GM21423 (cell line): ENCODE results near the gene NUP210L.
A peak's percentile ranks its signal among the peaks of the same experiment; 100 is the strongest.
"Not testable (repeated sequence)": the region's sequence is repeated elsewhere in the genome, so short reads cannot be mapped to it uniquely, and the experiment has no call there.

Experiments
- ATAC-seq: cut with Tn5 transposase; IDR thresholded peaks from one replicate; pipeline ENCODE4 v1.9.1; 2021; ENCODE audit warnings: mild to moderate bottlenecking, moderate library complexity; ENCODE audit not compliant: unreplicated experiment

Gene NUP210L

DNA sequence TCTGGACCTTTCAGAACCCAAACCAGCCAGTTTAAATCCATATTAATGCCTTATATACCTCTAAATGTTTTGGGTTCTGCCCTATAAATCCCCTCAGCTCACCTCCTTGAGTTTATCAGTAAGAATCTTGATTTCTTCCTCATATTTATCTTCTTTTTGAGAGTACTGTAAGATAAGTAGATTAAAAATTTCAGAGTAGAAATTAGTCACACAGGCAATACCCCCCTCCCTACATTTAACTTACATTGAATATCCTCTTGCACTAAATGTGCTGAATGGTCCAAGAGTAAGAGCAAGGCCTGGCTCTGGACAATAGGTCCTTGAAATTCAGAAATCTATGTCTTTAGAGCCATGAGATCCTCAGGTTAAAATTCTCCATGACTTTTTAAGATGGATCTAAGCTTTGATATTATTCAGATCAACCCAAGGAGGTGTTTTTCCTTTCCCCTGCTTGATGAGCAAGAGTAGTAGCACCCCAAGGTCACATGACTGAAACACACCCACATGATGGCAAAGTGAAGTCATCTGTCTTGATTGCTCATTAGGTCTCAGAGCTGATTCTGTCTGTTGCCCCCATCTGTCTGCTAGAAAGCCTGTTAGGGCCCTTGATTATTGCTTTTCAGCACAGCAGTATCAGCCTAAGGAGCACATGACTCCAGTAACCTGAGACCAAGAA is 15.8 kb upstream of the NUP210L start:
- ATAC-seq, result no peak

DNA sequence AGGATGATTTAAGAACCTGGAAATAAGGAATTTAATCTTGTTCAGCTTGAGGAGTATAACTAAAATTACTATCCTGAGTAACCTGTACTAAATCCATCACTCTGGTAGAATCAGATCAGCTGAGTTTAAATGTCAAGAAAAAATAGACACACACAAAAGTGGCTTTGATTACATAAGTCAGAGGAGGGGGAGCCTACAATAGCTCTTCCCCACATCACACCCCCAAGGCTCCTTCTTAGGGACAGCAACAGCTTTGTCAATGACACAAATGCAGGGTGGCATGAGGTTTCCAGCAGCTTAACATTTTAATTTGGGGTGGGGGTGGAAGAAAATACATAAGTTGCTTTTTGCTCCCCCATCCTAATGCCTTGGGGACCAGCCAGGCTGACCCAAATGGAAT is 12.6 kb upstream of the NUP210L start:
- ATAC-seq, result no peak

GRCh38 chr1:154166207-154166606 is 11.3 kb upstream of the NUP210L start:
- ATAC-seq, result no peak

GRCh38 chr1:154159554-154159953 is 4.7 kb upstream of the NUP210L start:
- no peak for ATAC-seq

GRCh38 chr1:154158307-154159125 is 3.6 kb upstream of the NUP210L start:
- no peak for ATAC-seq

GRCh38 chr1:154157520-154158306 is 2.8 kb upstream of the NUP210L start:
- peak; percentile 74 for ATAC-seq

- no peak for ATAC-seq
These were observed 378 bp upstream of the NUP210L start for GRCh38 chr1:154155251-154155650.

DNA sequence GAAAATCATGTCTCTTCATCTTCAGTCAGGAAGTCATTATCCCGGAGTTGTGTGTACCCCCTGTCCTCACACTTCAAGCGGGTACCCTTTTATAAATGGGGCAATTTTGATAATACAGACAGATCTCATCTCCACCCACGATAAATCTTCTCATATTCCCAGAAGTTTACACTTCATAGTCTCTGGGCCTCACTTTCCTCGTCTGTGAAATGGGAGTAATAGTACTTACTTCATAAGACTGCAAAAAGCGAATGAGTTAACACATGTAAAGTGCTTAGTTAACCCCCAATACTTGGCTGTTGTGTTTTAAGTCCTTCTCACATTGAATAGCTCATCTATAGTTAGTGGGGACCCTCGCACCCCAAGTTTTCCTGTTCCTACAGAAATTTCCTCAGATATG is 820 bp downstream of the NUP210L start:
- ATAC-seq, result no peak

DNA sequence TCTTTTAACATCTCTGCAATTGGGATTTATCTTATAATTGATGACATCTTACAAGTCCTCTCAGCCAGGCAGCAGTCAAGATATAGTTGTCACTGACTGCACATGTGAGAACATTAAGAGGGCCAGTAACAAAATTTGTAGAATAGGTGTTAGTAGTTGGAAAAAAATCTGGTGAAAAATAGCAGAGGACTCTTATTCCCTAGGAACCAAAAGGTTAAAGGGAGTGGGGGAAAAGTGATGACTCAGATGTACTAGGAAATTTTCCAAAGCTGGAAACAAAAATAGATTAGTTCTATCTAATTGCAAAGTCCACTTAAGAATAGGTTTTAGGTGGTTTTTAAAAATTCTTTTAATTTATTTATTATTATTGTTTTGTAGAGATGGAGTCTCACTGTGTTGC is 3.6 kb downstream of the NUP210L start:
- ATAC-seq, result no peak

DNA sequence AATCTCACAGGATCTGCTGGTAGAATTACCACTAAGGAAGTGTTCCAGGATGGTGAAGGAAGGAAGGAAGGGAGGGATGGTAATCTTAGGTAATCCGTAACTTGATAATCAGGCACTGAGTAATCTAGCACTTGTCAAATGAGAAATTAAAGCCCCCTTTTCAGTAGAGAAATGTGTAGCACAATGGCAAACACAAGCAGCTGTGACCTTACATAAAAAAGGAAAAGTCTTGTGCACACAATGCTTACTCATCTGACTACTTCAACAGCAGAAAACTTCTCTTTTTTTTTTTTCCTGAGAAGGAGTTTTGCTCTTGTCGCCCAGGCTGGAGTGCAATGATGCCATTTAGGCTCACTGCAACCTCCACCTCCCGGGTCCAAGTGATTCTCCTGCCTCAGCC is 6.1 kb downstream of the NUP210L start:
- no peak for ATAC-seq

- ATAC-seq, result not testable (repeated sequence)
These were observed 7.4 kb downstream of the NUP210L start for GRCh38 chr1:154147505-154147904.

DNA sequence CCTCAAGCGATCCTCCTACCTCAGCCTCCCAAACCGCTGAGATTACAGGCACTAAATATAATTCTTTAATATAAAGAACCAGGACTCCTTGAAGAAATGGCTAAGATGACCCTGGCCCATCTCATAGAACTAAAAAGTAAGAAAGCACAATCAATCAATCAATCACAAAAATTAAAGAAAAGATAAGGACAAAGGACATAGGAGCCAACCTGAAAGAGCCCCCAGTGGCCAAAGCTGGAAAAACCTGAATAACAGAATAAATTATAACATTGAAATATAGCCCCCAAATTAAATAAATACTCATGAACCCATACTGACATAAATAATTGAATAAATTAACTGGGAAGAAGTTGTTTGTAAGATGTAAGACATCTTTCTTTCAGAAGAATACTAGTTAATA is 8.9 kb downstream of the NUP210L start:
- ATAC-seq, result no peak

GRCh38 chr1:154142358-154142757 is 12.5 kb downstream of the NUP210L start:
- ATAC-seq, result no peak

GRCh38 chr1:154141240-154141639 is 13.6 kb downstream of the NUP210L start:
- ATAC-seq, result no peak

- no peak for ATAC-seq
These were observed 17.0 kb downstream of the NUP210L start for GRCh38 chr1:154137888-154138287.

- no peak for ATAC-seq
These were observed 21.6 kb downstream of the NUP210L start for GRCh38 chr1:154133256-154133655.

DNA sequence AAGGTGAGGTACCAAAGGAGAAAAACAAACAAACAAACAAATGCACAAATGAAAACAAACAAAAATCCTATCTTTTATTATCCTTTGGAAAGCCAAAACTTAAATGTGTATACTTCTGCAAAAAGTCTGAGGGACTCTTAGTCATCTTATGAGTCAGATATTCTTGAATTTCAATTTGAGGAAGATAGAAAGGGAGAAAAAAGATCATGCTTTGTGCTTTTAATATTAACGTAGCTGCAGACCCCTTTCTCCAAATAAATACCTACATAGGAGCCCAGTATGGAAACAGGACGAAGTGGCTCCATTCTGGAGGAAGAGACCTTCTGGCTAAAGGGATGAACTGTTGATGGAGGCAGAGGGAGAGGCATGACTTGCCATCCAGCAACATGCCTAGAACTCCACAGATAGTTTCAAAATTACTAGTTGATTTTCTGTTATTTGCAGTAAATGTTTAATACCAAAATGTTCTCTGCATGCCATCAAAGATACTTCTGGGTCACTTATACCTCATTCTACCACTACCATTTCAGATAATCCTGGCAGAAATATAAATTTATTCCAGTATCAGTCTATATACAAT is 25.4 kb downstream of the NUP210L start:
- no peak for ATAC-seq

- not testable (repeated sequence) for ATAC-seq
These were observed 31.7 kb downstream of the NUP210L start for GRCh38 chr1:154123205-154123604.

DNA sequence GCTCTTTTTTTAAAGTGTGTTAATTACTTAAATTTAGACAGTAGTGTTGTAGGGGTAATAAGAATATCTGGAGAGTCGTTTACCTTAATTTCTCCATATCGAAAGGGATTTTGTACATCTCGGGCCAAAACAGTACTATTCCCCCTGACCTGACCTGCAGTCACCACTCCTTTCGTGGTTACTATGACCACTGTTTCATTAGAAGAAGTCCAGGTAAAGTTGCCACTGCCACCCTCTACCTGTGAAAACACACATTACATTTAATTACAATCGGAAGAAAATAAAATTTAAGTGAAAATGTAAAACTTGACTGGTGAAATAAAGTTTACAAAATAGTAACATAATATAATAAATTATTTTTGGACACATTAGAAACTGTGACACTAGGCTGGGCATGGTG is 37.2 kb downstream of the NUP210L start:
- no peak for ATAC-seq

GRCh38 chr1:154115180-154115579 is 39.7 kb downstream of the NUP210L start:
- no peak for ATAC-seq

DNA sequence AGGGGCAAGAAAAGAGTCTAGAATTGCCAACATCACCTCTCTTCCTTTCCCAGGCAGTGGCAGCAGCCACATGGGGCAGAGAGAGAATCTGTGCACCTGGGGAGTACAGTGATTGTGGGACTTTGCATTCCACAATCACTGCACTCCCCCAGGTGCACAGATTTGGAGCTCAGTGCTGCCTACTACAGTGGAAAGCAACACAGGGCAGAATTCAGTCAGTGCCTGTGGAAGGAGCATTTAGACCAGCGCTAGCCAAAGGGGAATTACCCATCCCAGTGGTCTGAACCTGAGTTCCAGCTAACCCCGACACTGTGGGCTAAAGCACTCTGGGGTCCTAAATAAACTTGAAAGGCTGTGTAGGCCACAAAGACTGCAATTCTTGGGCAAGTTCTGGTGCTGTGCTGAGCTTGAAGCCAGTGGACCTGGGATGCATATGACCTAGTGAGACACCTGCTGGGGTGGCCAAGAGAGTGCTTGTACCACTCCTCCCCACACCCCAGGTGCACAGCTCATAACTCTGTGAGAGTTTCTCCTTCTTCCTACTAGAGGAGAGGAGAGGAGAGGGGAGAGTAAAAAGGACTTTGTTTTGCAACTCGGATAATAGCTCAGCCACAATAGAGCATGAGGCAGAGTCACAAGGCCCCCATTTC is 50.3 kb downstream of the NUP210L start:
- ATAC-seq, result no peak
